H9 (cell line): ENCODE data around the gene CEP41. TPM values are rescaled to one million over a fixed set of nuclear protein-coding genes. Genes with fewer than 3 reads are reported as not detected.

Experiments used
- DNase-seq: peaks from one replicate; pipeline ENCODE4 v3.0.0-alpha.2; 2017
- H2AFZ ChIP-seq: one replicate; pipeline ENCODE4 v1.6.1; 2013; ENCODE audit warnings: mild to moderate bottlenecking, low read length, control low read depth, moderate library complexity
- H2AK5ac ChIP-seq: 2 replicates; pipeline ENCODE4 v1.6.1; 2013; ENCODE audit warnings: low read length, control low read depth, mixed read lengths; ENCODE audit not compliant: insufficient read length
- H2BK120ac ChIP-seq: one replicate; pipeline ENCODE4 v1.6.1; 2013; ENCODE audit warnings: low read depth, mild to moderate bottlenecking, low read length, control low read depth, inconsistent platforms; ENCODE audit not compliant: poor library complexity, severe bottlenecking
- H2BK12ac ChIP-seq: 2 replicates; pipeline ENCODE4 v1.6.1; 2013; ENCODE audit warnings: low read length, control low read depth, mixed read lengths, low read depth; ENCODE audit not compliant: insufficient read length
- H2BK15ac ChIP-seq: 2 replicates; pipeline ENCODE4 v1.6.1; 2013; ENCODE audit warnings: low read depth, low read length, control low read depth
- H2BK20ac ChIP-seq: one replicate; pipeline ENCODE4 v1.6.1; 2013; ENCODE audit warnings: low read depth, mild to moderate bottlenecking, low read length, control low read depth, inconsistent platforms; ENCODE audit not compliant: poor library complexity, severe bottlenecking
- H2BK5ac ChIP-seq: 2 replicates; pipeline ENCODE4 v1.6.1; 2013; ENCODE audit warnings: low read length, control low read depth, mixed read lengths; ENCODE audit not compliant: insufficient read length
- H3K14ac ChIP-seq: 2 replicates; pipeline ENCODE4 v1.6.1; 2013; ENCODE audit warnings: low read length, control low read depth; ENCODE audit not compliant: insufficient read depth
- H3K18ac ChIP-seq: 2 replicates; pipeline ENCODE4 v1.6.1; 2013; ENCODE audit warnings: low read depth, mild to moderate bottlenecking, mixed read lengths, low read length, control low read depth; ENCODE audit not compliant: insufficient read length
- H3K23ac ChIP-seq: 2 replicates; pipeline ENCODE4 v1.6.1; 2013; ENCODE audit warnings: low read length, control low read depth, mixed read lengths, low read depth; ENCODE audit not compliant: insufficient read length
- H3K23me2 ChIP-seq: 2 replicates; pipeline ENCODE4 v1.6.1; 2013; ENCODE audit warnings: low read depth, mild to moderate bottlenecking, mixed read lengths, low read length, control low read depth; ENCODE audit not compliant: insufficient read length, poor library complexity, severe bottlenecking
- H3K27ac ChIP-seq: 2 replicates; pipeline ENCODE4 v1.5.1; 2013; ENCODE audit warnings: low read length, control low read depth, mixed read lengths, low read depth; ENCODE audit not compliant: insufficient read length
- H3K27me3 ChIP-seq: 2 replicates; pipeline ENCODE4 v1.6.1; 2013; ENCODE audit warnings: low read length, control low read depth, inconsistent platforms; ENCODE audit not compliant: insufficient read depth
- H3K4ac ChIP-seq: 2 replicates; pipeline ENCODE4 v1.6.1; 2013; ENCODE audit warnings: low read depth, mild to moderate bottlenecking, control low read depth, inconsistent platforms, low read length, moderate library complexity
- H3K4me1 ChIP-seq: 2 replicates; pipeline ENCODE4 v1.6.1; 2013; ENCODE audit warnings: low read length, control low read depth, inconsistent platforms; ENCODE audit not compliant: insufficient read depth
- H3K4me2 ChIP-seq: 2 replicates; pipeline ENCODE4 v1.6.1; 2013; ENCODE audit warnings: low read length, control low read depth, mixed read lengths; ENCODE audit not compliant: insufficient read length, insufficient read depth
- H3K56ac ChIP-seq: 2 replicates; pipeline ENCODE4 v1.6.1; 2013; ENCODE audit warnings: low read depth, mild to moderate bottlenecking, mixed read lengths, low read length, control low read depth; ENCODE audit not compliant: insufficient read length
- H3K79me1 ChIP-seq: 2 replicates; pipeline ENCODE4 v1.6.1; 2013; ENCODE audit warnings: low read depth, mild to moderate bottlenecking, moderate library complexity, low read length, control low read depth, inconsistent platforms; ENCODE audit not compliant: insufficient read depth, poor library complexity, severe bottlenecking
- H3K79me2 ChIP-seq: 2 replicates; pipeline ENCODE4 v1.6.1; 2013; ENCODE audit warnings: low read length, control low read depth, inconsistent platforms; ENCODE audit not compliant: insufficient read depth
- H3K9ac ChIP-seq: 2 replicates; pipeline ENCODE4 v1.6.1; 2013; ENCODE audit warnings: low read length, control low read depth, mixed read lengths; ENCODE audit not compliant: insufficient read length; ENCODE audit errors: extremely low read depth
- H3K9me3 ChIP-seq: one replicate; pipeline ENCODE4 v1.6.1; 2013; ENCODE audit warnings: low read depth, low read length, inconsistent platforms; ENCODE audit not compliant: control insufficient read depth
- H3T11ph ChIP-seq: one replicate; pipeline ENCODE4 v1.6.1; 2013; ENCODE audit warnings: mild to moderate bottlenecking, low read length, control low read depth, inconsistent platforms
- H4K20me1 ChIP-seq: one replicate; pipeline ENCODE4 v1.6.1; 2013; ENCODE audit not compliant: control insufficient read depth, insufficient read length, insufficient read depth
- H4K5ac ChIP-seq: 2 replicates; pipeline ENCODE4 v1.6.1; 2013; ENCODE audit warnings: low read depth, mild to moderate bottlenecking, mixed read lengths, low read length, control low read depth; ENCODE audit not compliant: insufficient read length
- H4K8ac ChIP-seq: replicated peaks from 2 replicates; pipeline ENCODE4 v1.6.1; 2013; ENCODE audit warnings: low read length, control low read depth, mixed read lengths, low read depth; ENCODE audit not compliant: insufficient read length
- H4K91ac ChIP-seq: 2 replicates; pipeline ENCODE4 v1.6.1; 2013; ENCODE audit warnings: low read depth, mild to moderate bottlenecking, moderate library complexity, mixed read lengths, low read length, control low read depth; ENCODE audit not compliant: insufficient read length
- H3K27ac Mint-ChIP-seq, 3 experiments: 2 replicates in 2 of 3; 3 replicates in 1 of 3; pipeline ENCODE4 v1.8.0; 2020 to 2021; ENCODE audit warnings: mixed read lengths in 3 of 3, mild to moderate bottlenecking in 1 of 3, moderate library complexity in 1 of 3
- H3K27me3 Mint-ChIP-seq: 2 replicates; pipeline ENCODE4 v1.8.0; 2021; ENCODE audit warnings: low read depth, mild to moderate bottlenecking, moderate library complexity, mixed read lengths
- H3K36me3 Mint-ChIP-seq, 3 experiments: 2 replicates in 2 of 3; 3 replicates in 1 of 3; pipeline ENCODE4 v1.8.0; 2020 to 2021; ENCODE audit warnings: low read depth in 3 of 3, mixed read lengths in 3 of 3; ENCODE audit not compliant: insufficient read depth in 1 of 3
- H3K4me1 Mint-ChIP-seq, 2 experiments: 2 replicates each; pipeline ENCODE4 v1.8.0; 2020; ENCODE audit warnings: mixed read lengths in 2 of 2
- H3K4me3 Mint-ChIP-seq, 2 experiments: 2 replicates in 1 of 2; 3 replicates in 1 of 2; pipeline ENCODE4 v1.8.0; 2020 to 2021; ENCODE audit warnings: mild to moderate bottlenecking in 2 of 2, mixed read lengths in 2 of 2, moderate library complexity in 1 of 2
- H3K9me3 Mint-ChIP-seq, 2 experiments: 2 replicates in 1 of 2; 3 replicates in 1 of 2; pipeline ENCODE4 v1.8.0; 2020; ENCODE audit warnings: mild to moderate bottlenecking in 2 of 2, mixed read lengths in 2 of 2, moderate library complexity in 1 of 2
- WGBS: extraction: QIAGEN DNeasy Blood & Tissue Kit; methylation state at CpG from one replicate; pipeline ENCODE4 v1.1.7; 2013; ENCODE audit warnings: missing lambda C conversion rate, low lambda C conversion rate, mixed read lengths; ENCODE audit not compliant: insufficient read length; ENCODE audit errors: extremely low coverage; 5-methylcytosine and 5-hydroxymethylcytosine counted together
- total RNA-seq: library from RNA; stranded (reverse); gene quantifications from 2 replicates; pipeline ENCODE4 v1.2.1, GENCODE V29; 2021
- TF ChIP-seq, protein P1 (sequence below): fragments of 200-600 bp; sonication (generic); conservative IDR thresholded peaks from 3 replicates; pipeline ENCODE4 v1.8.0; 2021; ENCODE audit warnings: antibody characterized with exemption, mild to moderate bottlenecking

The CEP41 gene
- total RNA-seq, 1 experiment from 2014 or later = 9.7 TPM

DNA sequence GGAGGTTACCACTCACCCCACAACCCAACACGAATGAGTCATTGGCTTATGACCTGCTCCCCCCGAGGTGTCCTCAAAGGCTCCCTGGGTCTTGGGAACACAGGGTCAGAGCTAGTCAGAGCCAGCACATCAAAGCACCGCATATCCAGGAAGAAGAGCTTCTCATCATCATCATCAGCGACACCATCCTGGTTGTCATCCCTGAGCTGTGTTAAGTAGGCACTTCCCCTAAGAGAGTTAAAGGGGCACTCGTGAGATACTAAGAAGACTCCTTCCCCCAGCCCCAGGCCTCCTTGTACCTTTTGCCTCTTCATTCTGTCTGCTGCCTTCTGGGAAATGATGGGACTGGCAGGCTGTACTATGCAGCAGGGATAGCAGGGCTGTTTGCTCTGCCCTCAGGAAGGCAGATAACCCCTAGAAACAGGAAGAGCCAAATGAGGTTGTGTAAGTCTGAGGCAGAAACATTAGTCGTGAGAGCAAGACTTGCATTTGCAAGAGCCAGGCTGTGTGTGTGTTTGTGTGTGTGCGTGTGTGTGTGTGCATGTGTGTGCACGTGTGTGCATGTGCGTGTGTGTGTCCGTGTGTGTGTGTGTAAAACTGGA is 71.6 kb downstream of the CEP41 start:
- Histone ChIP-seq H2BK12ac (no peak overlapping the region), H2BK20ac (no peak overlapping the region), H3K23me2 (no peaks in the 10 kb centered on the region), H3K27me3 (no peaks in the 10 kb centered on the region), H4K5ac (no peak overlapping the region), H3T11ph (no peak overlapping the region), H2BK15ac (no peak overlapping the region), H4K8ac (no peak overlapping the region), H2AFZ (no peak overlapping the region), H2BK120ac (no peak overlapping the region), H3K14ac (no peak overlapping the region), H3K56ac (no peak overlapping the region), H3K4ac (no peak overlapping the region), H3K79me2 (no peaks in the 10 kb centered on the region), H3K9ac (no peak overlapping the region), H3K27ac (no peak overlapping the region), H3K18ac (no peak overlapping the region), H3K4me1 (no peaks in the 10 kb centered on the region; the same call in 1 of the 2 replicates), H2AK5ac (no peak overlapping the region), H3K79me1 (no peaks in the 10 kb centered on the region), H3K23ac (no peak overlapping the region), H4K91ac (no peak overlapping the region), H3K4me2 (no peak overlapping the region), H3K9me3 (no peaks in the 10 kb centered on the region), H2BK5ac (no peak overlapping the region), H4K20me1 (no peaks in the 10 kb centered on the region)
- WGBS = no CpG with 5 or more reads among the region's 10 CpGs
- DNase-seq = no peak
- no peaks in the 10 kb centered on the region for H3K27me3 Mint-ChIP-seq
- no peak overlapping the region for H3K4me3 Mint-ChIP-seq
- H3K36me3 Mint-ChIP-seq = peaks cover 0 to 1% (median 0%) of the 10 kb centered on the region in 3 experiments; a peak in 3 of 7 replicates
- H3K4me1 Mint-ChIP-seq = peaks cover 30 to 33% of the 10 kb centered on the region in 2 experiments
- peaks cover 3 to 4% of the 10 kb centered on the region in 2 experiments; a peak in 3 of 5 replicates for H3K9me3 Mint-ChIP-seq
- no peak overlapping the region for H3K27ac Mint-ChIP-seq
- TF ChIP-seq, protein P1, sequence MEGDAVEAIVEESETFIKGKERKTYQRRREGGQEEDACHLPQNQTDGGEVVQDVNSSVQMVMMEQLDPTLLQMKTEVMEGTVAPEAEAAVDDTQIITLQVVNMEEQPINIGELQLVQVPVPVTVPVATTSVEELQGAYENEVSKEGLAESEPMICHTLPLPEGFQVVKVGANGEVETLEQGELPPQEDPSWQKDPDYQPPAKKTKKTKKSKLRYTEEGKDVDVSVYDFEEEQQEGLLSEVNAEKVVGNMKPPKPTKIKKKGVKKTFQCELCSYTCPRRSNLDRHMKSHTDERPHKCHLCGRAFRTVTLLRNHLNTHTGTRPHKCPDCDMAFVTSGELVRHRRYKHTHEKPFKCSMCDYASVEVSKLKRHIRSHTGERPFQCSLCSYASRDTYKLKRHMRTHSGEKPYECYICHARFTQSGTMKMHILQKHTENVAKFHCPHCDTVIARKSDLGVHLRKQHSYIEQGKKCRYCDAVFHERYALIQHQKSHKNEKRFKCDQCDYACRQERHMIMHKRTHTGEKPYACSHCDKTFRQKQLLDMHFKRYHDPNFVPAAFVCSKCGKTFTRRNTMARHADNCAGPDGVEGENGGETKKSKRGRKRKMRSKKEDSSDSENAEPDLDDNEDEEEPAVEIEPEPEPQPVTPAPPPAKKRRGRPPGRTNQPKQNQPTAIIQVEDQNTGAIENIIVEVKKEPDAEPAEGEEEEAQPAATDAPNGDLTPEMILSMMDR = no peak
